ENCODE measurements around the gene ISM1.
"Not testable (repeated sequence)": the region's sequence is repeated elsewhere in the genome, so short reads cannot be mapped to it uniquely, and the experiment has no call there.

- not testable (repeated sequence) for TF ChIP-seq CTCF (IDR thresholded peaks at IDR 0.05; ENCODE audit: insufficient read depth, low read length); GABPA (IDR thresholded peaks at IDR 0.05; ENCODE audit: low read depth)
These were observed 15.3 kb downstream of the ISM1 start for GRCh38 chr20:13236360-13236759.

All from HL-60 (cell line).